Hematopoietic multipotent progenitor cell treated with erythropoietin and hydrocortisone succinate and interleukin-3 and kit ligand, for 17 days (in vitro differentiated cells): Measurements from ENCODE around the gene CEP112.
"Not testable (repeated sequence)": the region's sequence is repeated elsewhere in the genome, so short reads cannot be mapped to it uniquely, and the experiment has no call there.

Experiments
- DNase-seq: peaks from one replicate; pipeline ENCODE4 v3.0.0-alpha.2; 2015; ENCODE audit warnings: low spot score

CEP112 gene

DNA sequence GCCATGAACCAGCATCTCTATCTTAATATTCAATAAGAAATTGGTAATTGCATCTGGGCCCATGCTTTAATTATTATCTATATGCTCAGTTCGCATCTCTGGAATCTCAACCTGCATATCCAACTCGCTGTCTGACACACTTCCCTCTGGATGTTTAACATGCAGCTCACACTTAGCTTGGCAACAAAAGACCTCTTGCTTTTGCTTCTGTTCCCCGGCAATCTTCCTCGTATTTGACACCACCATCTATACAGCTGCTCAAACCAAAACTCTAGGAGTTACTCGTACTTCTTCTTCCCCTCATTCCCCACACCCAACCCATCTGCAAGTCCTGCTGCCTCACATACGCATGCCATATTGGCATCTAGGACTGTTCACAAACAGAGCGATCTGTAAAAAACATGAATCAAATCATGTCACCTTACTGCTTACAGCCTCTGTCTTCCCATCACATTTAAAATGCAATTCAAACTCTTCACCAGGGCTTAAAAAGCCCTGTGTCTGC is 300.6 kb downstream of the CEP112 start:
- DNase-seq, result no peak

DNA sequence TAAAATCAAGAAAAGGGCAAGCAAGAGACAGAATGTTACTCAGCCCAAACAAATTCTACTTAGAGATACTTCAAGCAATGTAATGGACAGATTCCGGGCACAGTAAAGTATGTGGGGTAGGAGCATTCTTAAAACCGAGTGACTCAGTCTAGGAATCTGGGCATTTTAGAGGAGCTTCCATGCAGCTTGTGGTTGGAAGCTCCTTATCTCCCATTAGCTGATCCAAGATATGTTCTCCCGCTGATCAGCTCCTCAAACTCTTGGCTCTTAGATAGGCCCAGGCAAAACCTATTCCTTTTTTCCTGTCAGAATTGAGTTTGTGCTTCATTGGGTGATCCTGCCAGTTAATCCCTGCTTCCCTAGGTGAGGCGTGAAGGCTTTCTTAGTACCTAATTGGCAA is 303.3 kb downstream of the CEP112 start:
- no peak for DNase-seq

DNA sequence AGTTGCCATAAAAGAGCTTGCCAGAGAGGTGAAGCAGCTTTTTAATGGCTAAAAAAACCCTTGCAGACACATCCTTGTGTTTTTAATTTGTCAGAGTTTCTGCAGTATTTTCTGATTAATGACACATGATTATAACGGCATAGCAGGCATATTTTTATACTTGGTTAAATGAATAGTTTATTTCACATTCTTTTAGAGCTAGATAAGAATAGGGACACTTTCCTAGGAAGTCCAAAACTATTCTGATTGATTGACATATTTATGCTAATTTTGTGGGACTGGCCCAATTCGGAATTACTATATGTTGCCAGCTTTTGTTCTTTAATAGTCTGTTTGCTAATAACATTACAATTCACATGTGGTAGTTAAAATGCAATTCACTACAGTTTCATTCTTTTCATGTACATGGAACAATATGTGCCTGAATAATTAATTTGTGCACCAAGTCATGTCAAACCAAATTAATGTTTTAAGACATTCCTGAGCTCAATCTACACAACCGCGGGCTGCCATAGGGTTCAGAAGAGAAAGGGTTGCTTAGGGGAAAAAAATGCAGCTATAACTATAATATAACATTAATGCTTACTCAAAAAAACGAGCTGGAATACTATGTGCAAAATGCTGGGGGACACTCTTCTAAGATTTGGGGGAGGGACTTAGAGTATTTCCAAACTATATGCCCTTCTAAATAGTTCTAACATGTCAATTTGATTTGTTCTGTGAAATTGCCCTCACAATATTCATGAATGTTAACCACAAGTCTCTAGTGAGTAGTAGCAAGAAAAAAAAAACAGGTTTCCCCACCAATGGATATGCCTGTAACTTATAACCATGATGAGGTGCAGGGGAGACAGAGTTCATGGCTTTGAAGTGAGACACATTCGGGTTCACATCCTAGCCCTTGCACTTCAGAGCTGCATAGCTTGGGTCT is 305.4 kb downstream of the CEP112 start:
- DNase-seq, result no peak

DNA sequence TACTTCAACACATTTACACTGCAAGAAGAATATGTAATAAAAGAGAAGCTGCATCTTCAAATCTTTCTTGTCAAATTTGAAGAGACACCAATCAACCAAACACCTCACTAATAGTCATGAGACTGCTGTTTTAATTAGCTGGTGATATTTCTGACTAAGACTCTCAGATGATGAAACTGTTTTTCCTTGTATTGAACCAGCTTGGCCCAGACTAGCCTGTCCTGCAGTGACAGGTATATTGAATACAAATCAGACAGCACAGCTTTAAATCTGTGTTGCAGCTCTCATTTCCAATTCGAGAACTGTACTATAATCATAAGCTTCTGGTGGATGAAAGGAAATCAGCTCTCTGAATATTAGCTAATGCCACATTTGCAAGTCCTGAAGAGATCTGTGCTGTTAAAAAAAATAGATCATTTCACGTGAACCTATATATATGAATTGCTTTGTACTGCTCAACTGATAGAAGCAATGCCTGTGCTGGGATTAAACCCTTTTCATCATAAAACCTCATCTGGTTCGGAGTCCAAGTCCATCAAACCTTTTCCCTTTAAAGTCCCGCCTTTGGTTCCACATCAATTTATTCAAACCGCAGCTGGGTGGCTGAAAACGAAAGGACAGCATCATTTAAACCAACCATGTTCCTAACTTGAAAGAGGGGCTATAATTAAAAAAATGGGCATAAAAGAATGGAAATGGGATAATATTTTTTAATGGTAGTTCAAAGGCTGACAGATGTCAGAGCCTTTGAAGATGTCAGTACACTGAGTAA is 306.2 kb downstream of the CEP112 start:
- no peak for DNase-seq

DNA sequence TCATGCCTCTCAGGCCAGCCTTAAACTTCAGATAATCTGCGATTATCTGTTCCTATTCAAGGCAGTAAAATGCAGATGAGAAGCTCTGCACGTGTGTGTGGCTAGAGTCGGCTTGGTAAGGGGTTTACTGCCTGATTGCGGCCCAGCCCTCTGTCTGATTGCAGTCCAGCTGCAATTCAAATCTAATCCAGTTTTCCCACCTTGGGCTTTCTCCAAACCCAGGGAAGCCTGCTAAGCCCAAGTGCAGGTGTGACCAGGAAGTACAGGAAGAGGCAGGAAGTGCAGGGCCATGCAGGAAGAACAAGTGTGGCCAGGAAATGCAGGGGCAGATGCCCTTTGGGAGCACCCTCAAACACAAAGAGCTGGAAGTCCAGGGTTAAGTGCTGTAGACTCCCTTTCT is 314.9 kb downstream of the CEP112 start:
- DNase-seq, result no peak

DNA sequence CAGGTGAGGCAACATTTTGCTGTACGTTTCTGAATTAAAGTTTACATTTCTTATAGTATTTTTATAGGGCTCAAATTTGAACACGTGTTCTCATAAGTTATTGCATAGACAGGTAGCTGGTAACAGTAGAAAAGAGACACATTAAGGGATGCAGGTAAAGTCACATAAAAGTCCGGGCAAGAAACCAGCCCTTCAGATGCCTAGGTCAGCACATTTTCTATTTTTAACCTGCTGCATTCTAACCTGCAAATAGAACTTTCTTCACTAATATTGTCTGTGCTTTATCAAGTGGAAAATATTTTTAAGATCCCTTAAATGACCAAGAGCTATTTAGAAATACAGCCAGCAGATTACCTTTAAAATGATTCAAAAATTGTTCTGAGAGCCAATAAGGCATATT is 323.1 kb downstream of the CEP112 start:
- no peak for DNase-seq

DNA sequence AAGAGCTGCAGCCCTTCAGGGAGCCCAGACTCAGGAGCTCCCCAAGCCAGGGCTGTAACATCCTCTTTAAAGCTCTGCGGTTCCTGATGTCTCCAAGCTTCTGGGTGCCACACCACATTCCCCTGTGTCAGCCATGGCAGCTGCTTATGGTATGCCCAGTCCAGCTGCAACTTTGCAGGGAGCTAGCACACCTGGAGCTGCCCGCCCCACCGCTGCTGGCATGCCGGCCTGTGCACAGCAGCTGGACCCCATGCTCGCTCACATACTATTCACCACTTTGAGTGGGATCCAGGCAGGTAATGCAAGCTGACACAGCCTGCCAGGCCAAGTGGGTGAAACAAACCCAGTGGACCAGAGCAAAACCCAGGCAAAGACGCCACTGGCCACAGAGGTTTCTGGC is 324.9 kb downstream of the CEP112 start:
- no peak for DNase-seq

DNA sequence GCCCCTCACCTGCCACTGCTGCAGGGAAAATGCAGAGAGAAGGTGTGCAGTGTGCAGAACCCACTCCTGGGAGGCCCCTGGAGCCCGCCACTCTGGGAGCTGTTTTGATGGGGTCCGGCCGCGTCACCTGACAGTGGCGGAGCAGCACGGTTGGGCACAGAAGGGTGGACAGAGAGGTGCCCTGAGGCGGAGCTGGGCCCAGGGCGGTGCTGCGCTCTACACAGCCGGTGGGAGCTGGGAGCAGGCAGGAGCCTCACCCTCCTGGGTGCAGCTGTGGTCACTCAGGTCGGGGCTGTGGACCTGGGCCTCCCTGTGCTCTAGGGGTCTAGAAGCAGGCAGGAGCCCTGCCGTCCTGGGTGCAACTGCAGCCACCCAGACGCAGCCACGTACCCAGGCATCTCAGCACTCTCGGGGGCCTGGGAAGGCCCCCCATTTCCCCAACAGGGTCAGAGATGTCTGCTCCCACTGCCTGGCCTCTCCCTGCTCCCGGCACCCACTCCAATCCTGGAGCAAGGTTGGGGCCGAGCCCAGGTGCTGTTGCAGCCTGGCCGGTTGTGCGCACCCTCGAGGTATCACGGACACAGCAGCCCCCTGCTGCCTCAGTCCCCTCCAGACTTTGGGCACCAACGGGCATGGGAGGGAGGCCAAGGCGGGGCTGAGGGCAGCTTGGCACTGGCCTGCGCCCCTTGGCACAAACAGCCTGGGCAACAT is 326.1 kb downstream of the CEP112 start:
- DNase-seq, result no peak

DNA sequence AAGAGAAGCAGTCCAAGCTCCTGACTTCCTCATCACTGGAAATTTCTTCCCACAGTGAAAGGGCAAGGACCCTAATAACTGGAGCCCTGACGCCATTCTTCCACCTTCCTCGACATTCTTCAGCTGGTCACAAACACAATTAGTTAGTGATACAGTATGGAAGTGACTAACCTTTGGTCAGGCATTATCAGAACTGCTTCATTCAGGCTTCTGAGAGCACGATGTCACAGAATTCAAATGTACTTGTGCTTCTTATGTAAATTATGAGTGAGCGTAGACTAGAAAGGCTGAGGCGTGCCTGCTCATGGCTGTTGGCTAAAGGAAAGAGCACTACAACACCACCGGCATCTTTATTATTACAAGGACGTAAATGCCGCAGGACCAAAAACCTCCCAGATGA is 327.5 kb downstream of the CEP112 start:
- no peak for DNase-seq

DNA sequence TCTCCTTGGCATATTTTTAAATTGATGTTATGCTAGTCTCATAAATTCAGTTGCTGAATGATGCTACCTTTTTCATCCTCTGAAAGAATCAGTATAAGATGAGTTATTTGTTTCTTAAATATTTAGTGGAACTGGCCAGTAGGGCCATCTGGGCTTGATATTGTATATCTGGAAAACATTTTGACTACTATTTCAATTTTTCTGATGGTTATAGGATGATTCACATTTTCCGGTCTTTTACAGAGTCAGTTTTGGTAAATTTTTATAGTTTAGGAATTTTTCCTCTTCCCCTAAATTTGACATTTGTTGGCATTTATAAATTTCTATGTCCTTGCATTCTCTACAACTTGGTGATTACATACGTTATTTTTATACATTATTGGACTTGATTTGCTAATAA is 334.2 kb downstream of the CEP112 start:
- DNase-seq, result no peak

DNA sequence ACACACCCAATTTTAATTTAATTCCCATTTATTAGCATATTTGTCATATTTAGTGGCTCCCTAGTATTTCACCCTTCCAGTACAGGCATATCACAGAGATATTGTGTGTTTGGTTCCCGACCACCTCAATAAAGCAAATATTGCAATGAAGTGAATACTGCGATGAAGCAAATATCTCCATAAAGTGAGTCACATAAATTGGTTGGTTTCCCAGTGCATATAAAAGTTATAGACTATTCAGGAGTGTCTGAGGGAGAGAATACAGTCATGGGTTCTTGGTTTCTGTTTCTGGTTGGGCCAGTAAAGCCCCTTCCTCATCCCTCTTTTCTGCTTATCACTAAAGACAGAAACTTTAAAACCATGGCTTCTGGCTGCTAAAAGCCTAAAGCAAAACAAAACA is 335.1 kb downstream of the CEP112 start:
- DNase-seq, result no peak

DNA sequence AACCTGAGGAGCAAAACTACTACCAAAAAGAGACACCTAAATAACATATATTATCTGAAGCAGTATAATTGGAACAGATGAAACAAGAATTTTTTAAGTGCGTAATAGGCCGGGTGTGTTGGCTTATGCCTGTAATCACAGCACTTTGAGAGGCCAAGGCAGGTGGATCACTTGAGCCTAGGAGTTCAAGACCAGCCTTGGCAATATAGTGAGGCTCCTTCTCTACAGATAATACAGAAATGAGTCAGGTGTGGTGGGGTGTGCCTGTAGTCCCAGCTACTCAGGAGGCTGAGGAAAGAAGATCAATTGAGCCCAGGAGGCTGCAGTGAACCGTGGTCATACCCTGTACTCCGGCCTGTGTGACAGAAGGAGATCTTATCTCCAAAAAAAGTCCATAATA is 336.3 kb downstream of the CEP112 start:
- DNase-seq, result no peak

DNA sequence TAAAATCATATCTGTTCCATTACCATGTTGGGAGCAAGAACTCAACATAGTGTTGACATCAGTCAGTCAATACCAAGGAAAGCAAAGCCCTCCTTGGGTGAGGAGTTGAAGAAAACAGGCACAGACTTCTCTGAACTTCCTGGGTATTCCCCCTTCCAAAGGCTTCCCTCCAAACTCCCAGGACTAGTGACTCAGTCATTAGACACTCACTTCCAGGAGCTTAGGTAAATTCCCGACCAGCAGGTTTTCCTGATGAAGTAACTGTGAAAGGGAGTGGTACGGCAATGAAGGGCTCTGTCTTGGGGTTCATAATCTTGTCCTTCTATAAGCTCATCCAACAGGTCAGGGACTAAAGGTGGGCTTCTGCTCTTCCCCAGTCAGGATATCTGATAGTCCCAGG is 336.7 kb downstream of the CEP112 start:
- DNase-seq, result no peak

DNA sequence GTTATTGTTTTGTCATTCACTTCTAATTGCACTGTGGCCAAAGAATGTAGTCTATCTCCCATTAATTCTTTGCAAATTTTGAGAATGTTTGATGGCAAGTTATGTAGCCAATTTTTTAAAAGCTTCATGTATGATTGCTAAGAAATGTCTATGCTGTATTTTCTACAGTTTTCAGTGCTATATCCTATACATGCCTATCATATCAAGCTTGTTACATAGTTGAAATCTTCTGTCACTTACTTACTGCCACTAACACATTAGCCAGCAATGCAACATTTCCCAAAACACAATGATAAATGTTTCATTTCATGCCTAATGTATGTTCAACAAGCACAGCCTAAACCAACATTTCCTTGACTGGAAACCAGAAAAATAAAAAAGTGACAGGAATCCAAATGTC is 338.1 kb downstream of the CEP112 start:
- DNase-seq, result no peak

DNA sequence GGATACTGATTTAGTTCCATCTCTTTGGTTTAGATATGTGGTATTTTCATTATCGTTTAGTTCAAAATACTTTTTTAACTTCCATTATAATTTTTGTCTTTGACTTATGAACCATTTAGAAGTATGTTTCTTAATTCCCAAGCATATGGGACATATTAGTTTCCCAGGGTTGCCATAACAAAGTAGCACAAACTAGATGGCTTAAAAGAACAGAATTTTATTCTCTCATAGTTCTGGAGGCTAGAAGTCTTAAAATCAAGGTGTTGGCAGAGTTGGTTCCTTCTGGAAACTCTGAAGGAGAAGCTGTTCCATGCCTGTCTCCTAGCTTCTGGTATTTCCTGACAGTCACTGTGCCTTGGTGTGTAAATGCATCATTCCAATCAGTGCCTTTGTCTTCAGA is 339.0 kb downstream of the CEP112 start:
- DNase-seq, result no peak

DNA sequence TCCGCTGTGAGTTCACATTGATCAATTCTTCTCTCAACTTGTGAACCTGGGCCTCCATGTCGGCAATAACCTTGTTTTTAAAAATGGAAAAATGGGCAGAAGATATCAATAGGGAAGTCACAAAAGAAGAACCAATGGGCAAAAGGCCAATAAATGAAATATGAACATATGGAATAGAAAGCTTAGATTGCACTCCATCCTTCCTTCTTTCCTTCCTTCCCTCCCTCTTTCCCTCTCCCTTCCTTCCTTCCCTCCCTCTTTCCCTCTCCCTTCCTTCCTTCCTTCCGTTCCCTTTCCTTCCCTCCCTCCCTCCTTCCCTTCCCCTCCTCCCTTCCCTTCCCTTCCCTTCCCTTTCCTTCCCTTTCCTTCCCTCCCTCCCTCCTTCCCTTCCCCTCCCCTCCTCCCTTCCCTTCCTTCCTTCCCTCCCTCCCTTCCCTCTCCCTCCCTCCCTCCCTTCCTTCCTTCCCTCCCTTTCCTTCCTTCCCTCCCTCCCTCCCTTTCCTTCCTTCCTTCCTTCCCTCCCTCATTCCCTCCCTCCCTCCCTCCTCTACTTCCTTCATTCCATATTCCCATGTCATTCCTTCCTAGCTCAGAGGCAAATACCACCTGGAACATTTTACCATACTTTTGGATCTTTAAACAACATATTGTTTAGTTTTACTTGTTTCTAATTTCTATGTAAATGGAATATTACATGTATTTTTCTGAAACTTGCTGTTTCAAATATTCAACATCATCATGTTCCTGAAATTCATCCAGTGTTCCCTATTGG is 339.8 kb downstream of the CEP112 start:
- no peak for DNase-seq

DNA sequence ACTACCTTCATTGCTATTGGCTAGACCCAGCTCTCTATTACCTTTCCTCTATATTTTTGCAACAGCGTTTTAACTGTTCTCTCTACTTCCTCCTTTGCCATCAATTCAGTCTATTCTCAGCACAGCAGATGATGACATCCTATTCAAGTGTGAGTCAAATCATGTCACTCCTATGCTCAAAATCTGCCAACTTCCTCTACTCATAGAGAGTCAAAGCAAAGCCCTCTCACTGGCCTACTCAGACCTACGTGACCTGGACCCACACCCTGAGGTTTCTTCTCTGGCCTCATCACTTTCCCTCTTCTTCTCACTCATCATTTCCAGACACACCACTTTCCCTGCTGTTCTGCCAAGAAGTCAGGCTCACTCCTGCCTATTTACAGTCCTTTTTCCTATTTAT is 341.4 kb downstream of the CEP112 start:
- DNase-seq, result no peak

DNA sequence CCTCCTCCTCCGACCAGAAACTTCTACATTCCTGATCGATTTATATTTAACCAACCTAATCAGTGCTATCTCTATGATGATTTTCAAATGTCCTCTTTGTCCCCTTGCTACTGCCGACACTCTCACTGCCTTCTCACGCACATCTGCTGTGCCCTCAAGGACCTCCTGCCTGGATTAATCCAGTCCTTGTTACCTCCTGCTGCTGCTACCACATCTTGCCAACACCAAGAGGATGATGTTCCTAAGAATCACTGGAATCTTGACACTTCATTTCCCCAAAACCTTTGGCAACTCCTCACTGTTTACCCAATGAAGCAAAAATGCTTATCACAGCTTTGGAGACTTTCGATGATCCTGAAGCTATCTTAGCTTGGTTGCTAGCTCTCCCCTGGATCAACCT is 343.2 kb downstream of the CEP112 start:
- no peak for DNase-seq

DNA sequence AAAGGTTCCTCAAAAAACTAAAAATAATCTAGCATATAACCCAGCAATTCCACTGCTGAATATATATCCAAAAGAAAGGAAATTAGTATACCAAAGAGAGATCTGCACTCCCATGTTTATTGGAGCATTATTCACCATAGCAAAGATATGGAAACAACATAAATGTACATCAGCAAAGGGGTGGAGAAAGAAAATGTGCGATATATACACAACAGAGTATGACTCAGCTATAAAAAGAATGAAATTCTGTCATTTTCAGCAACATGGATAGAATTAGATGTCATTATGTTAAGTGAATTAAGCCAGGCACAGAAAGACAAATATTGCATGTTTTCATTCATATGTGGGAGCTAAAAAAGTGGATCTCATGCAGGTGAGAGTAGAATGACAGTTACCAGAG is 350.8 kb downstream of the CEP112 start:
- DNase-seq, result no peak

DNA sequence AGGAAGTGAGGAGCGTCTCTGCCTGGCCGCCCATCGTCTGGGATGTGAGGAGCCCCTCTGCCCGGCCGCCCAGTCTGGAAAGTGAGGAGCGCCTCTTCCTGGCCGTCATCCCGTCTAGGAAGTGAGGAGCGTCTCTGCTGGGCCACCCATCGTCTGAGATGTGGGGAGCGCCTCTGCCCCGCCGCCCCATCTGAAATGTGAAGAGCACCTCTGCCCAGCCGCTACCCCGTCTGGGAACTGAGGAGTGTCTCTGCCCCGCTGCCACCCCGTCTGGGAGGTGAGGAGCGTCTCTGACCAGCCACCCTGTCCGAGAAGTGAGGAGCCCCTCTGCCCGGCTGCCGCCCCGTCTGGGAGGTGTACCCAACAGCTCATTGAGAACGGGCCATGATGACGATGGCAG is 354.7 kb downstream of the CEP112 start:
- not testable (repeated sequence) for DNase-seq

DNA sequence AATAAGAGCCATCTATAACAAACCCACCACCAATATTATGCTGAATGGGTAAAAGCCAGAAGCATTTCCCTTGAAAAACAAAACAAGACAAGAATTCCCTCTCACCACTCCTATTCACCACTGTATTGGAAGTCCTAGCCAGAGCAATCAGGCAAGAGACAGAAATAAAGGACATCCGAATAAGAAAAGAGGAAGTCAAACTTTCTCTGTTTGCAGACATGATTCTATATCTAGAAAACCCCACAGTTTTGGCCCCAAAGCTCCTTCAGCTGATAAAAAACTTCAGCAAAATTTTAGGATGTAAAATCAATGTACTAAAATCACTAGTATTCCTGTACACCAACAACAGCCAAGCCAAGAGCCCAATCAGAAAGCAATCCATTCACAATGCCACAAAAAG is 358.7 kb downstream of the CEP112 start:
- DNase-seq, result no peak

DNA sequence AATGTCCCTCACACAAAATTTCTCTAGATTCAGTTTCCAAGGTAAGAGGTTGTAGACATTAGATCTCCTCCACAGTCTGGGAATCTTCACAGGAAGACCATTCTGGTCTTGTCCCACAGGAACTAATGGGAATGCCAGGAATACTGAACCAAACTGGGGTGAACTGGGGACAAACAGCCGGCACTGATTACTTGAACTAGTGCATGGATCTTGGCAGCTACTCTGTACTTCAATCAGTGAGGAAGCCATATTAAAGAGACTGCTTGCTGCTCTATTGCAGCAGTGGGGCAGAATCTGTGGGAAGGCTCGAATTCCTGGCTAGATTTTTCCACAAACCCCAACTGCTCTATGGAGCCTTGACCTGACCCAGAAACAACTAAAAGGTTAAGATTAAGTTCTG is 361.6 kb downstream of the CEP112 start:
- DNase-seq, result no peak
